Measurements from ENCODE around the gene TAF6. TPM values are rescaled to one million over a fixed set of nuclear protein-coding genes. Genes with fewer than 3 reads are reported as not detected.

Gene TAF6
- total and polyA plus RNA-seq, 9 of the 15 experiments (the other 6 are each of a cell fraction or from before 2014, with no cell fraction given), result 0.78 to 78.7 (median 21.3) TPM

GRCh38 chr7:100071018-100071723, 48.0 kb downstream of the TAF6 start (continued):
- no peak for TF ChIP-seq FIP1L1 (IDR thresholded peaks at IDR 0.05; ENCODE audit: low read depth, low read length, poor library complexity, severe bottlenecking)
- peak in 1 of 2 experiments; percentile 12; a peak in 1 of 4 replicates for TF ChIP-seq KDM1A (IDR thresholded peaks at IDR 0.05)
- no peak for TF ChIP-seq CGGBP1 (CRISPR knock-in tag; IDR thresholded peaks at IDR 0.05)
- peak; percentile 41; the same call in 1 of the 2 replicates for TF ChIP-seq ZNF24 (IDR thresholded peaks at IDR 0.05)
- peak in 1 of 2 experiments; percentile 52 for TF ChIP-seq AFF1 (IDR thresholded peaks at IDR 0.05; ENCODE audit: low read depth in 1 of 2, partially characterized antibody in 2 of 2)
- peak; percentile 97 for TF ChIP-seq XRCC3 (IDR thresholded peaks at IDR 0.05)
- peak in 1 of 2 experiments; percentile 98; a peak in 2 of 3 replicates for TF ChIP-seq CBX3 (IDR thresholded peaks at IDR 0.05; ENCODE audit: borderline replicate concordance in 1 of 2, low read length in 2 of 2)
- peak in 1 of 2 experiments; percentile 63; a peak in 2 of 4 replicates for TF ChIP-seq ARNT (IDR thresholded peaks at IDR 0.05)
- TF ChIP-seq ZNF318 (IDR thresholded peaks at IDR 0.05; ENCODE audit: borderline replicate concordance in 1 of 2, low read depth in 1 of 2), result peak in 1 of 2 experiments; percentile 53; a peak in 1 of 4 replicates
- no peak for TF ChIP-seq ZNF384 (IDR thresholded peaks at IDR 0.05; ENCODE audit: low read depth, low read length)
- TF ChIP-seq PYGO2 (tag; IDR thresholded peaks at IDR 0.05), result 0 out of 2 replicates have a peak, but pooled peaks have one; percentile 41
- no peak for TF ChIP-seq CXXC5 (CRISPR knock-in tag; IDR thresholded peaks at IDR 0.05)
- TF ChIP-seq CHD4 (IDR thresholded peaks at IDR 0.05; ENCODE audit: insufficient read depth, insufficient replicate concordance, low read depth, low read length, poor library complexity, severe bottlenecking), result no peak

All from K562 (cell line).